Measurements from ENCODE around the gene RAPGEF2. TPM values are rescaled to one million over a fixed set of nuclear protein-coding genes. Genes with fewer than 3 reads are reported as not detected.

Gene RAPGEF2
- total RNA-seq, 6 experiments from 2014 or later, result 22.2 to 36.4 (median 31.5) TPM

DNA sequence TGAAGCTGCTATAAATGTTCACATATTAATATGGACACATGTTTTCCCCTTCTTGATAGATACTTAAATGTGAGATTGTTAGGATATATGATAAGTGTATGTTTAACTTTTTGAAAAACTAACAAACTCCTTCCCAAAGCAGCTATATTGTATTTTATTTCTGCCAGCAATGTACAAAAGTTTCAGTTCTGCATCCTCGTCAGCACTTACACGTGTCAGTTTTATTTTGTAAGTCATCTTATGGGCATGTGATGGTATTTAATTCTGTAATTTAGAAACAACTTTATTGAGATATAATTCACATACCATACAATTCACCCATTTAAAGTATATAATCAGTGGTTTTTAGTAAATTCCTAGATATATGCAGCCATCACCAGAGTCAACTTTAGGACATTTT, 31.6 kb downstream of the RAPGEF2 start:
- no peak overlapping the region for H3K4me3 Mint-ChIP-seq
- no peak overlapping the region for H3K27ac Mint-ChIP-seq
- peaks cover under 1% of the 10 kb centered on the region; the same call in 1 of the 2 replicates for H3K4me1 Mint-ChIP-seq (ENCODE audit: low read depth)
- no peaks in the 10 kb centered on the region for H3K27me3 Mint-ChIP-seq (ENCODE audit: insufficient read depth)
- DNase-seq, result no peak
- TF ChIP-seq, protein P1, sequence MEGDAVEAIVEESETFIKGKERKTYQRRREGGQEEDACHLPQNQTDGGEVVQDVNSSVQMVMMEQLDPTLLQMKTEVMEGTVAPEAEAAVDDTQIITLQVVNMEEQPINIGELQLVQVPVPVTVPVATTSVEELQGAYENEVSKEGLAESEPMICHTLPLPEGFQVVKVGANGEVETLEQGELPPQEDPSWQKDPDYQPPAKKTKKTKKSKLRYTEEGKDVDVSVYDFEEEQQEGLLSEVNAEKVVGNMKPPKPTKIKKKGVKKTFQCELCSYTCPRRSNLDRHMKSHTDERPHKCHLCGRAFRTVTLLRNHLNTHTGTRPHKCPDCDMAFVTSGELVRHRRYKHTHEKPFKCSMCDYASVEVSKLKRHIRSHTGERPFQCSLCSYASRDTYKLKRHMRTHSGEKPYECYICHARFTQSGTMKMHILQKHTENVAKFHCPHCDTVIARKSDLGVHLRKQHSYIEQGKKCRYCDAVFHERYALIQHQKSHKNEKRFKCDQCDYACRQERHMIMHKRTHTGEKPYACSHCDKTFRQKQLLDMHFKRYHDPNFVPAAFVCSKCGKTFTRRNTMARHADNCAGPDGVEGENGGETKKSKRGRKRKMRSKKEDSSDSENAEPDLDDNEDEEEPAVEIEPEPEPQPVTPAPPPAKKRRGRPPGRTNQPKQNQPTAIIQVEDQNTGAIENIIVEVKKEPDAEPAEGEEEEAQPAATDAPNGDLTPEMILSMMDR (IDR thresholded peaks at IDR 0.05), result no peak
- no peaks in the 10 kb centered on the region for H3K9me3 Mint-ChIP-seq
- H3K36me3 Mint-ChIP-seq (ENCODE audit: low read depth), result no peaks in the 10 kb centered on the region

DNA sequence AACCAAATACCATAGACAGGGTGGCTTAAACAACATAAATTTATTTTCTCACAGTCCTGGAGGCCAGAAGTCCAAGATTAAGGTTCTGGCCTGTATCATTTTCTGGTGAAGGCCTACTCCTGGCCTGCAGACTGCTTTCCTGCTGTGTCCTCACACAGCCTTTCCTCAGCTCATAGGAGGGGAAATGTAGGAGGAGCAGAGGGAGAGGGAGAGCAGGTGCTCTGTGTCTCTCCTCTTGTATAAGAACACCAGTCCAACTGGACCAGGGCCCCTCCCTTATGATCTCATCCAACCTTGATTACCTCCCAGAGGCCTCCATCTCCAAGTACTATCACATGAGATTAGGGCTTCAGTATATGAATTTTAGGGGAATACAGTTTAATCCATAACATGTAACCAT, 34.3 kb downstream of the RAPGEF2 start:
- Mint-ChIP-seq H3K36me3 (ENCODE audit: low read depth) (no peaks in the 10 kb centered on the region), H3K27me3 (ENCODE audit: insufficient read depth) (no peaks in the 10 kb centered on the region), H3K27ac (no peak overlapping the region), H3K9me3 (no peaks in the 10 kb centered on the region), H3K4me3 (no peak overlapping the region), H3K4me1 (ENCODE audit: low read depth) (peaks cover 16% of the 10 kb centered on the region)
- TF ChIP-seq, protein P1 (IDR thresholded peaks at IDR 0.05), result no peak
- DNase-seq, result no peak

DNA sequence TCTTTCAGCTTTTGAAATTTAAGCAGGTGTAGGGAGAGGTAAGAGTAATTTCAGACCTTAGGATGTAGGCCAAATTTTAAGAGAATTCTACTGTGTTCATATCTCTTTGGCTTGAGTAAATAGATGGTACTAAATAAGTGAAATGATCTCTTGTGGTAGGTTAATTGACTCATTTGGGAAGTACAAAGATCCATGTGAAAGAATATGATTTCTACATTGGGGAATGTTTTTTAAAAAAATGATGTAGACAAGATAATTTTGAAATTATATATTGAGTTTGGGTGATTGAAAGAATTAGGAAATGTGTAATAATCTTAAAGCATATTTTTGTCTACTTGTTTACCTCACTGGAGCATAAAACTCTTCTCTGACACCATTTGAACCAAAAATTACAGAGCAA, 35.6 kb downstream of the RAPGEF2 start:
- H3K4me3 Mint-ChIP-seq, result no peak overlapping the region
- DNase-seq, result no peak
- H3K36me3 Mint-ChIP-seq (ENCODE audit: low read depth), result no peaks in the 10 kb centered on the region
- TF ChIP-seq, protein P1 (IDR thresholded peaks at IDR 0.05), result no peak
- no peak overlapping the region for H3K27ac Mint-ChIP-seq
- H3K4me1 Mint-ChIP-seq (ENCODE audit: low read depth), result peaks cover 16% of the 10 kb centered on the region
- no peaks in the 10 kb centered on the region for H3K27me3 Mint-ChIP-seq (ENCODE audit: insufficient read depth)
- H3K9me3 Mint-ChIP-seq, result no peaks in the 10 kb centered on the region

DNA sequence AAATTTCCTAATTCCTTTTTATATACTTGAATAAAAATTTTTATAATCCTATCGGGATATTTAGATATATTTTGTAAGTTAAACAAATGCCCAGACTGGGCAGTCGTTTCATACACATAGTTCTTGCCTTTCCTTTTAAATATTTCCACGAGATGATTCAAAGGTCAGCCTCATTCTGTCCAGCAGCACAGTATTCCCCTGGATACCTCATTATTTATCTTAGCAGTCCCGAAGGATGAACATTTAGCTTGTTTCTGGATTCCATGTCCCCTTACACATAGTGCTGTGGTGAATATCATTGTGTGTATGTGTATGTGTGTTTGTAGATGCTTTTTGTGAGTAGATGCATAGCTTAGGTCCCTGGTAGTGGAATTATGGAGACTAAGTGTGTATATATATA, 38.3 kb downstream of the RAPGEF2 start:
- DNase-seq, result no peak
- H3K4me1 Mint-ChIP-seq (ENCODE audit: low read depth), result peaks cover 24% of the 10 kb centered on the region
- H3K27me3 Mint-ChIP-seq (ENCODE audit: insufficient read depth), result no peaks in the 10 kb centered on the region
- no peaks in the 10 kb centered on the region for H3K36me3 Mint-ChIP-seq (ENCODE audit: low read depth)
- no peak overlapping the region for H3K27ac Mint-ChIP-seq
- H3K9me3 Mint-ChIP-seq, result no peaks in the 10 kb centered on the region
- TF ChIP-seq, protein P1 (IDR thresholded peaks at IDR 0.05), result no peak
- no peak overlapping the region for H3K4me3 Mint-ChIP-seq

DNA sequence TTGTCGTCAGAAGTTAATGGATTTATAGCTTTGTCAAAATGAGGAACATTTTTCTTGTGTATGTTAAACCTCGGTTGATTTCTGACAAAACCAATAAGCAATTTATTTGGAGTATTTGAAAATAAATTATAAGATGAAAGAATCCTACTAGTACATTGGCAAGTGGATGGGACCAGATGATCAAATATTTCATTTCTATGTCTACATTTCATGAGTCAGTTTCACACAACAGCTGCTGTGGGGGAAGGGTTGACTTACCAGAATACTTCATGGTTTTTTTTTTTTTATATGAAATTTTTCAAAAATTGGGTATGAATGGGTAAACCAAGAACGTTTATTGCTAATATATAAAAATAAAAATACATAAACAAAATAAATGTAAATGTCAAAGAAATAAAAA, 39.4 kb downstream of the RAPGEF2 start:
- H3K4me1 Mint-ChIP-seq (ENCODE audit: low read depth), result peaks cover 33% of the 10 kb centered on the region
- H3K4me3 Mint-ChIP-seq, result no peak overlapping the region
- no peaks in the 10 kb centered on the region for H3K9me3 Mint-ChIP-seq
- no peak for DNase-seq
- no peak overlapping the region for H3K27ac Mint-ChIP-seq
- TF ChIP-seq, protein P1 (IDR thresholded peaks at IDR 0.05), result no peak
- no peaks in the 10 kb centered on the region for H3K36me3 Mint-ChIP-seq (ENCODE audit: low read depth)
- no peaks in the 10 kb centered on the region for H3K27me3 Mint-ChIP-seq (ENCODE audit: insufficient read depth)
